Measurements from ENCODE around the gene SLC6A11. TPM values are rescaled to one million over a fixed set of nuclear protein-coding genes. Genes with fewer than 3 reads are reported as not detected.

The SLC6A11 gene
- total and polyA plus RNA-seq, 9 of the 15 experiments (the other 6 are each of a cell fraction or from before 2014, with no cell fraction given) = 0.04 TPM; not detected in 8

- TF ChIP-seq ZNF644 (tag; IDR thresholded peaks at IDR 0.05; ENCODE audit: low read depth) = peak; percentile 64; the same call in 1 of the 2 replicates
- no peak for TF ChIP-seq ZNF140 (CRISPR knock-in tag; IDR thresholded peaks at IDR 0.05)
- no peak for TF ChIP-seq ZSCAN29 (IDR thresholded peaks at IDR 0.05)
- TF ChIP-seq CHD7 (IDR thresholded peaks at IDR 0.05; ENCODE audit: low read depth, low read length) = no peak
- TF ChIP-seq MEF2D (tag; conservative IDR thresholded peaks at IDR 0.05; ENCODE audit: low read depth) = no peak
- no peak for TF ChIP-seq MYBL2 (IDR thresholded peaks at IDR 0.05; ENCODE audit: low read depth)
- TF ChIP-seq MYBL2 (CRISPR knock-in tag; IDR thresholded peaks at IDR 0.05; ENCODE audit: borderline replicate concordance) = no peak
- TF ChIP-seq HDAC2 (IDR thresholded peaks at IDR 0.05) = peak; percentile 44; the same call in 1 of the 2 replicates
- no peak for TF ChIP-seq ASH1L (IDR thresholded peaks at IDR 0.05; ENCODE audit: borderline replicate concordance, low read depth, partially characterized antibody)
- no peak for TF ChIP-seq ELF4 (CRISPR knock-in tag; IDR thresholded peaks at IDR 0.05)
- no peak for TF ChIP-seq MBD1 (CRISPR knock-in tag; IDR thresholded peaks at IDR 0.05)
- no peak for TF ChIP-seq GTF2A2 (tag; IDR thresholded peaks at IDR 0.05)
- no peak for TF ChIP-seq COPS2 (conservative IDR thresholded peaks at IDR 0.05)
- no peak for TF ChIP-seq THAP7 (CRISPR knock-in tag; IDR thresholded peaks at IDR 0.05)
- TF ChIP-seq RFX1 (IDR thresholded peaks at IDR 0.05) = no peak
Measured at GRCh38 chr3:10964537-10965167, 148.6 kb downstream of the SLC6A11 start (continued).

All from K562 (cell line).